DND-41 (cell line): ENCODE data around the gene PDE8A.

Experiments used
- ATAC-seq: fragments of 200-7000 bp; cut with Tn5 transposase; 3 replicates; pipeline ENCODE4 v1.9.1; 2021; ENCODE audit warnings: low read depth; ENCODE audit not compliant: insufficient read depth
- DNase-seq: peaks from one replicate; pipeline ENCODE4 v3.0.0-alpha.2; 2020
- H2AFZ ChIP-seq: 2 replicates; pipeline ENCODE4 v1.6.0; 2012; ENCODE audit warnings: low read depth, low read length
- H3K27ac ChIP-seq: 2 replicates; pipeline ENCODE4 v1.5.1; 2012; ENCODE audit warnings: low read length, inconsistent platforms
- H3K27me3 ChIP-seq: fragments of 200-600 bp; sonication (generic); 2 replicates; pipeline ENCODE4 v1.6.0; 2012; ENCODE audit warnings: low read length, mild to moderate bottlenecking, inconsistent platforms; ENCODE audit not compliant: insufficient read depth, poor library complexity
- H3K36me3 ChIP-seq: 2 replicates; pipeline ENCODE4 v1.5.1; 2012; ENCODE audit warnings: low read length, inconsistent platforms; ENCODE audit not compliant: insufficient read depth
- H3K4me1 ChIP-seq: 2 replicates; pipeline ENCODE4 v1.5.1; 2012; ENCODE audit warnings: mild to moderate bottlenecking, low read length; ENCODE audit not compliant: insufficient read depth
- H3K4me2 ChIP-seq: 2 replicates; pipeline ENCODE4 v1.6.0; 2012; ENCODE audit warnings: mild to moderate bottlenecking, moderate library complexity, low read length, inconsistent platforms; ENCODE audit not compliant: insufficient read depth
- H3K4me3 ChIP-seq, 2 experiments: fragments of 200-600 bp in 1 of 2; shearing (Covaris generic) in 1 of 2; 2 replicates each; pipeline ENCODE4 v1.5.1; 2012 to 2016; ENCODE audit warnings: inconsistent platforms in 2 of 2, low read length in 2 of 2, mild to moderate bottlenecking in 2 of 2, low read depth in 1 of 2, moderate library complexity in 1 of 2
- H3K79me2 ChIP-seq: 2 replicates; pipeline ENCODE4 v1.6.0; 2012; ENCODE audit warnings: low read length, inconsistent platforms; ENCODE audit not compliant: insufficient read depth
- H3K9ac ChIP-seq: 2 replicates; pipeline ENCODE4 v1.6.0; 2012; ENCODE audit warnings: low read depth, mild to moderate bottlenecking, inconsistent platforms, low read length, moderate library complexity
- H3K9me3 ChIP-seq: 2 replicates; pipeline ENCODE4 v1.5.1; 2012; ENCODE audit warnings: low read length, moderate library complexity, mild to moderate bottlenecking, inconsistent platforms; ENCODE audit not compliant: insufficient read depth, severe bottlenecking
- H4K20me1 ChIP-seq: 2 replicates; pipeline ENCODE4 v1.6.0; 2012; ENCODE audit warnings: low read length; ENCODE audit not compliant: insufficient read depth
- CTCF ChIP-seq: IDR thresholded peaks from 2 replicates; pipeline ENCODE4 v1.5.1; 2012; ENCODE audit warnings: borderline replicate concordance, low read length, moderate library complexity, mild to moderate bottlenecking; ENCODE audit not compliant: poor library complexity, severe bottlenecking; ENCODE audit errors: extremely low read depth
- EZH2 ChIP-seq: IDR thresholded peaks from 3 replicates; pipeline ENCODE4 v1.6.1; 2012; ENCODE audit warnings: borderline replicate concordance, low read depth, mild to moderate bottlenecking, moderate library complexity, low read length, inconsistent platforms; ENCODE audit not compliant: severe bottlenecking

Gene PDE8A

DNA sequence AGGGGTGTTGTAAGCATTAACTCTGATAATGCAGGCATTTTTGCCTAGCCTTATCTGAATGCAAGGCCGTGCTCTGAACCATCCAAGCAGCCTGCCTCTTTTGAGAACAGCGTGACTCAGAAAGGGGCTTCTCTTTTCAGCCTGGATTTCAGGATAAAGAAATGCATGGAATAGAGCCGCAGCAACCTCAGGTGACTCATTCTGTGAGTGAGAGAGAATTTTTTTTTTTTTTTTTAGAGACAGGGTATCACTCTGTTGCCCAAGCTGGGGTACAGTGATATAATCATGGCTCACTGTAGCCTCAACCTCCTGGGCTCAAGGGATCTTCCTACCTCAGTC lies 20.6 kb upstream of the PDE8A start:
- Histone ChIP-seq H3K27me3 (no peaks in the 10 kb centered on the region), H3K79me2 (no peaks in the 10 kb centered on the region), H3K9me3 (no peaks in the 10 kb centered on the region), H3K4me1 (no peaks in the 10 kb centered on the region), H2AFZ (no peak overlapping the region), H3K4me2 (no peak overlapping the region), H3K36me3 (no peaks in the 10 kb centered on the region), H4K20me1 (no peaks in the 10 kb centered on the region), H3K9ac (no peak overlapping the region), H3K4me3 (no peak overlapping the region), H3K27ac (no peak overlapping the region)
- no peak for DNase-seq
- no peak for ATAC-seq
- no peak for TF ChIP-seq EZH2
- TF ChIP-seq CTCF = no peak

- Histone ChIP-seq H3K4me1 (no peaks in the 10 kb centered on the region), H3K27me3 (no peaks in the 10 kb centered on the region), H3K27ac (no peak overlapping the region), H3K36me3 (no peaks in the 10 kb centered on the region), H4K20me1 (no peaks in the 10 kb centered on the region), H3K9ac (no peak overlapping the region), H2AFZ (no peak overlapping the region), H3K9me3 (no peaks in the 10 kb centered on the region), H3K4me3 (no peak overlapping the region), H3K79me2 (no peaks in the 10 kb centered on the region), H3K4me2 (no peak overlapping the region)
- no peak for ATAC-seq
- TF ChIP-seq EZH2 (no peak), CTCF (no peak)
- DNase-seq = no peak
These were observed 19.9 kb upstream of the PDE8A start for GRCh38 chr15:84961707-84962106.

DNA sequence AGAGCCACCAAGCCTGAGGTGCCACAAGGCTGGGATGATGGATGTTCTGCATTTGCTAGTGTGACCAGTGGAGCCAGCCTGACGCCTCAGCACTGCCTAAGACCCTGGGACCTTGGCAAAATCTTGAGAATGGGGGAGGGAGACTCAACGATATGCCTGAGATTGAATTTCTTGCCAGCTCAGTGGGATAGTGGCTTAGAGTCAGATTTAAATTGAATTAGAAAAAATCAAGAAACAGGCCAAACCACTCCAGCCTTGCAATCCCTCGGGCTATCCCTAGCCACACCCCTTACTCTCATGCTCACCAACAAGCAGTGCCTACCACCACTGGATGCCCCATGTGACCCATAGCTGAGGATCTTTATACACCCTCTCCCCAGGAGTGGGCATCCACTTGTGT lies 18.7 kb upstream of the PDE8A start:
- H2AFZ ChIP-seq = no peak overlapping the region
- no peak overlapping the region for H3K27ac ChIP-seq
- H3K27me3 ChIP-seq = no peaks in the 10 kb centered on the region
- H3K4me2 ChIP-seq = no peak overlapping the region
- no peaks in the 10 kb centered on the region for H3K79me2 ChIP-seq
- TF ChIP-seq CTCF (no peak), EZH2 (no peak)
- no peak overlapping the region for H3K9ac ChIP-seq
- ATAC-seq = no peak
- no peaks in the 10 kb centered on the region for H4K20me1 ChIP-seq
- peaks cover 6% of the 10 kb centered on the region; the same call in 1 of the 2 replicates for H3K4me1 ChIP-seq
- no peak overlapping the region for H3K4me3 ChIP-seq
- H3K36me3 ChIP-seq = no peaks in the 10 kb centered on the region
- H3K9me3 ChIP-seq = no peaks in the 10 kb centered on the region
- no peak for DNase-seq

DNA sequence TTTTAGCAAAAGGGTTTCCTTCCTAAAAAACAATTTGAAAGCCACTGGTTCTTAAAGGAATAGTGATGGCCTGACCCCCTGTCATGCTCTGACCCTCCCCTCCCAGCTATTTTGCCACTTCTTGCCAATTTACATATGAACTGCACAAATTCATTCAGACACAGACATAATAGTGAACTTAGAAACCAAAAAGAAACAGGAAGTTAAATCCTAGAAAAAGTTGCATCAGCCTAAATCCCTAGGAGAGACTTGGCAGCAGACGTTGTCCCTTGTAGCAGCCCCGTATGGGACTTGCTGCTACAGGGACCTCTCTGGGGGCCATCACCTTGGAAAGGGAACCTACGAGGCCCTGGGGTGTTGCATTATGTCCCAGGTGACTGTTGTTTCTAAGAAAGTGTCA lies 14.3 kb upstream of the PDE8A start:
- H3K27ac ChIP-seq = no peak overlapping the region
- H2AFZ ChIP-seq = no peak overlapping the region
- peaks cover 6% of the 10 kb centered on the region; the same call in 1 of the 2 replicates for H3K4me1 ChIP-seq
- ATAC-seq (no peak), DNase-seq (no peak)
- no peak overlapping the region for H3K9ac ChIP-seq
- no peaks in the 10 kb centered on the region for H3K27me3 ChIP-seq
- TF ChIP-seq EZH2 (no peak), CTCF (no peak)
- H3K4me2 ChIP-seq = no peak overlapping the region
- H4K20me1 ChIP-seq = no peaks in the 10 kb centered on the region
- H3K79me2 ChIP-seq = no peaks in the 10 kb centered on the region
- H3K9me3 ChIP-seq = no peaks in the 10 kb centered on the region
- H3K36me3 ChIP-seq = no peaks in the 10 kb centered on the region
- H3K4me3 ChIP-seq = no peak overlapping the region
